ENCODE measurements around the gene AQP12B.

DNA sequence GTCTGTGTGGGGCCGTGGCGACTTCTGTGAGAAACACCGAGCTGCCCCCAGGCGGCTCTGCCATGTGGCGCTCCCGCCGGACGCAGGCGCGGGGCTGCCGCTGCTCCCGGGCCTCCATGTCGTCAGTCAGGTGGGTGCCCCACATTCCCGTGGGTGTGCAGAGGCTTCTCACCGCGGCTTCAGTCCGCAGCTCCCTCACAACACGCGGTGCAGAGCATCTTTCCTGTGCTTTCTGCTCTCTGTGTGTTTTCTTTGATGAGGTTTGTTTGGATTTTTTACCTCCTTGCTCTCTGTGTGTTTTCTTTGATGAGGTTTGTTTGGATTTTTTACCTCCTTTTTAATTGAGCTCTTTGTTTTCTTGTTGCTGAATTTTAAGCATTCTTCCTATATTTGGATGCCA is 22.0 kb upstream of the AQP12B start:
- TF ChIP-seq, protein P1, sequence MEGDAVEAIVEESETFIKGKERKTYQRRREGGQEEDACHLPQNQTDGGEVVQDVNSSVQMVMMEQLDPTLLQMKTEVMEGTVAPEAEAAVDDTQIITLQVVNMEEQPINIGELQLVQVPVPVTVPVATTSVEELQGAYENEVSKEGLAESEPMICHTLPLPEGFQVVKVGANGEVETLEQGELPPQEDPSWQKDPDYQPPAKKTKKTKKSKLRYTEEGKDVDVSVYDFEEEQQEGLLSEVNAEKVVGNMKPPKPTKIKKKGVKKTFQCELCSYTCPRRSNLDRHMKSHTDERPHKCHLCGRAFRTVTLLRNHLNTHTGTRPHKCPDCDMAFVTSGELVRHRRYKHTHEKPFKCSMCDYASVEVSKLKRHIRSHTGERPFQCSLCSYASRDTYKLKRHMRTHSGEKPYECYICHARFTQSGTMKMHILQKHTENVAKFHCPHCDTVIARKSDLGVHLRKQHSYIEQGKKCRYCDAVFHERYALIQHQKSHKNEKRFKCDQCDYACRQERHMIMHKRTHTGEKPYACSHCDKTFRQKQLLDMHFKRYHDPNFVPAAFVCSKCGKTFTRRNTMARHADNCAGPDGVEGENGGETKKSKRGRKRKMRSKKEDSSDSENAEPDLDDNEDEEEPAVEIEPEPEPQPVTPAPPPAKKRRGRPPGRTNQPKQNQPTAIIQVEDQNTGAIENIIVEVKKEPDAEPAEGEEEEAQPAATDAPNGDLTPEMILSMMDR (conservative IDR thresholded peaks at IDR 0.05; ENCODE audit: low read depth, low read length) = no peak
- no peak for TF ChIP-seq EZH2phosphoT487 (IDR thresholded peaks at IDR 0.05; ENCODE audit: borderline replicate concordance, low read length)
